Stimulated activated CD8-positive, alpha-beta memory T cell treated with anti-CD3 and anti-CD28 coated beads, Interleukin-4, amount 100 ng/mL, for 1 hour (primary cell): ENCODE measurements around the gene TSHR.

Experiments
- DNase-seq, 2 donors: peaks; one replicate each; pipeline ENCODE4 v3.0.0-alpha.2; 2020; ENCODE audit warnings: low read depth in 2 of 2, low spot score in 1 of 2

Gene TSHR

GRCh38 chr14:81172881-81173280 lies 217.5 kb downstream of the TSHR start:
- no peak for DNase-seq

GRCh38 chr14:81176241-81176640 lies 220.8 kb downstream of the TSHR start:
- no peak for DNase-seq

- DNase-seq, result no peak
Measured at GRCh38 chr14:81177225-81177624, 221.8 kb downstream of the TSHR start.

- DNase-seq, result no peak
Measured at GRCh38 chr14:81178063-81178462, 222.6 kb downstream of the TSHR start.

- DNase-seq, result no peak
Measured at GRCh38 chr14:81179631-81180030, 224.2 kb downstream of the TSHR start.

- DNase-seq, result no peak
Measured at GRCh38 chr14:81187832-81188522, 232.6 kb downstream of the TSHR start.

- no peak for DNase-seq
Measured at GRCh38 chr14:81192594-81192993, 237.2 kb downstream of the TSHR start.

- no peak for DNase-seq
Measured at GRCh38 chr14:81193924-81194633, 238.7 kb downstream of the TSHR start.
